Activated CD4-positive, alpha-beta T cell treated with anti-CD3 and anti-CD28 coated beads, Interleukin-2, Interleukin-4, amounts not matched to agents 100 ng/mL and 50 ng/mL, durations not matched to agents 16 hours and 8 hours (primary cell): Measurements from ENCODE around the gene MYCN.

Source experiments
- DNase-seq: peaks from one replicate; pipeline ENCODE4 v3.0.0-alpha.2; 2020; ENCODE audit warnings: low spot score

MYCN gene

DNA sequence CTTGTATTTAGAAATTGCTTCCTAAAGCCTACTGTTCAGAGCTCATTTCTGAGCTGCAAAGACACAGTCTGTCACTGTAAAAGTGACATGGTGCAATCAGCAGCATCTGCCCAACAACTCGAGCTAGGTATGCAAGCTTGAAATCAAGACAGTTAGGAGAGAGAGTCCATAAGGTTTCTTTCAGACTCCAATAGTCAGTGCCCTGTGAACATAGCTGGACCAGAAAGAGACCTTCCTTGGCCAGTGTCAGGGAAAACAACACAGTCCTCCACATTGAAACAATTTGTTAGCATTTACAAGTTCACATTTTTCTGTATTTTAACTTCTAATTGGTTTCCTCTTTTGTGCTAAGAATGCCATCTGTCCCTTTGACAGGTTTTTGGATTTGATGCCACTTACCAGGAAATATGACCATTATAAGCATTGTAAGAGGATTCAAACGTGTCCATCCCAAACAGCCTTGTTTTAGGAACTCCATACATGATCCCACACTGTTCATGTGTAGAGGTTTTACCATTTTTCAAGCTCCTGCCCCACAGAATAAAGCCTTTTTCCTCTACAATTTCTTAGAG lies 8.9 kb upstream of the MYCN start:
- no peak for DNase-seq

DNA sequence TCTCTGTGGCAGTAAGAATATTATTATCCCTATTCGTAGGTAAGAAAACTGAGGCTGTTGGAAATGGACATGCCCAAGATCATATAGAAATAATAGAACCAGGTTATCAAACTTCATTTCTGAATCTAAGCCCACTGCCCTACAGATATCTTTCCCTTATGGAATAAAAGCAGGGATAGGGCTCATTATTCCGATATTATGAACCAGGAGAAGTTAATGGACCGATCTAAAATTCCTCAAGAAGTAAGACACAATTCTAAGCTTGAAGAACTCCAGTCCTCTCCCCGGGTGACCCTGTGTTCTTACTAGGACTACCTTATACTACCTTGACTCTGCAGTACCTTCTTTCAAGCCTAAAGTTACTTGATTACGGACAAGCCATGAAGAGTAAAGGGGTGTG lies 8.4 kb upstream of the MYCN start:
- DNase-seq: no peak

DNA sequence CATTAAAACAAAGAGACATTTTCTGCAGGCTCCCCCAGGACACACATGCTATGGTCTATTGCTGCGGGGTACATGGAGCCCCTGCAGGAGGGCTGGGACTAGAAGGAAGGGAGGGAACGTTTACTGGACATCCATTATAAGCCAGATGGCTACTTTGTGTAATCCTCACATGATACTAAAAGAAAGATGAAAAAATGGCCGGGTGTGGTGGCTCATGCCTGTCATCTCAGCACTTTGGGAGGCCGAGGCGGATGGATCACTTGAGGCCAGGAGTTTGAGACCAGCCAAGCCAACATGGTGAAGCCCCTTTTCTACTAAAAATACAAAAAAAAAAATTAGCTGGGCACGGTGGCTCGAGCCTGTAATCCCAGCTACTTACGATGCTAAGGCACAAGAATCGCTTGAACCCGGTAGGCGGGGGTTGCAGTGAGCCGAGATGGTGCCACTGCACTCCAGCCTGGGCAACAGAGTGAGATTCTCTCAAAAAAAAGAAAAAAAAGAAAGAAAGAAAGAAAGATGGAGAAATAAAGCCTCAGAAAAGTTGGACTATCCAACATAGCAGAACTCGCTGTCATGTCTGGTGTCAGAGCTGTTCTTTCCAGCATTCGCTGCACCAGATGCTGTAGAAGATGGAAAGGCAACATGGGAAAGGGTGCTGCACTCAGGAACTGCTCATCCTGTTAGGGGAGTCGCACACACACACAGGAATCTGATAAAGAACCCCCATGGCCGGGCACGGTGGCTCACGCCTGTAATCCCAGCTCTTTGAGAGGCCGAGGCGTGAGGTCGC lies 7.8 kb upstream of the MYCN start:
- no peak for DNase-seq

DNA sequence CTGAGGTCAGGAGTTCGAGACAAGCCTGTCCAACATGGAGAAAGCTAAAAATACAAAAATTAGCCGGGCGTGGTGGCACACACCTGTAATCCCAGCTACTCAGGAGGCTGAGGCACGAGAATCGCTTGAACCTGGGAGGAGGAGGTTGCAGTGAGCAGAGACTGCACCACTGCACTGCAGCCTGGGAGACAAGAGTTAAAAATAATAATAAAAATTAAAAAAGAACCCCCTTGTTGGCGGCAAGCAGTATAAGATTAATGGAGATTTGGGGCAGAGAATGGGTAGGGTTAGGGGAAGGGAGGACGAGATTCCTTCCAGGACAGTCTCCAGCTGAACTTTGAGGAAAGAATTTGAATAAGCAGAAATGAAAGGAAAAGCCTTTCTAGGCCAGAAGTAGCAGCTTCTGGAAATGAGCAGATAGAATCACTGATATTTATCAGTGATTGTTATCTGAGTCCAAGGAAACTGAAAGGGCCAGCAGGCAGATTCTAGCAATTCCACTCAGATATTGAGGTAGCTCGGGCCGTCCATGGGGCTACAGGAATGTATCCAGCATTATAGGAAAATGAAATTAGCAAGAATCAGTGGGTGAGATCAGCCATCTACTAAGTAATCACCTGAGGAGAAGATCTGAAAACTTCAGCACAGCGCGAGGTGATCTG lies 7.0 kb upstream of the MYCN start:
- DNase-seq: no peak

DNA sequence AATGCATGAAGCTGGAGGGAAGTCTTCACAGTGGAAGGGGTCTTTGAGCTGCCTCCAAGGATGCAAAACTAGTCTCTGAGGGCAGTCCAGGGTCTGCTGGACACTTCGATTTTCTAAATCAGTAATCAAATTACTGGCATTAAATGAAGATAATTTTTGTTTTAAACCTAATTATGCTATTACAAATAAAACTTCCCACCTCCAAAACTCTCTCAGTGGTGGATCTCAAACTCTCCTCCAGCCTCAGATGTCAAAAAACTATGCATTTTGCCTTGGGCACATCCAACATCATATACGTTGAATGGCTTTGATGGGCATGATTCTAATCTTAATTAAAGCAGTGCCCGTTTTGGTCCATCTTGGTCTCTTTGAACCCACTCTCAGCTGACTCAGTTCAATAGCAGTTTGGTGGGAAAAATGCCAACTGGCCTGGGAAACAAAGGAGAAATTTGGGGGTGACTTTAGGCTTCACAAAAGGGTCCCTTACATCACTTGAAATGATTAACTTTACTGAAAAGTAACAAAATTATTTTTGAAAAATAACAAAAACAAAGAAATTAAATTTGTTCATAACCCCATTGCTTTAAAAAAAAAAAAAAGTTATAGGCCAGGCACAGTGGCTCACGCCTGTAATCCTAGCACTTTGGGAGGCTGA lies 5.9 kb upstream of the MYCN start:
- no peak for DNase-seq

DNA sequence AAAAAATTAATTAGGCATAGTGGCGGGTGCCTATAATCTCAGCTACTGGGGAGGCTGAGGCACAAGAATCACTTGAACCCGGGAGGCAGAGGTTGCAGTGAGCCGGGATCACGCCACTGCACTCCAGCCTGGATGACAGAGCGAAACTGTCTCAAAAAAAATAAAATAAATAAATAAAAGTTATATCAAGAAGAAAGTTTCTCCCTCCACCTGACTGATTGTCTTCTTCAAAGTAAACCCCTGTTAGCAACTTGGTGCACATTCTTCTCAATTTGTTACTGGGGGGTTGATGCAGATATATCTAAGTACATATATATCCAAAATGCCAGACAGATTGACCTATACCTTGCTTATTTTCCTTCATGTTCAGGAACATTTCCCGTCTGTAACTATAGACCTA lies 5.2 kb upstream of the MYCN start:
- DNase-seq: no peak

DNA sequence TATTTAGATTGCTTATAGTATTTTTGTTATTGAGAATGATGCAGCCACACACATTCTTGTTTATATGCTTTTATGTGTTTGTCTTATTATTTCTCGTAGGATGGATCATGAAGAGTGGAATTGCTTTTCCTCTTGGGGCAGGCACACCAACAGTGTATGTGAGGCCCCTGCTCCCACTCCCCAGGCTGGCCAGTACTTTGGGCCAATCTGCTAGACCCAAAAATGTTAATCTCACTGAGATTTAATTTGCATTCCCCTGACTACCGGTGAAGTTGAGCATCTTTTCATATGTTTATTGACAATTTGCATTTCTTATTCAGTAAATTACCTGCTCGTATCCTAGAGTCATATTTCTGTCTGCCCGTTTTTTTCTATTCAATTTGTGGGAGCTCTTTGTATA lies 4.7 kb upstream of the MYCN start:
- DNase-seq: no peak

DNA sequence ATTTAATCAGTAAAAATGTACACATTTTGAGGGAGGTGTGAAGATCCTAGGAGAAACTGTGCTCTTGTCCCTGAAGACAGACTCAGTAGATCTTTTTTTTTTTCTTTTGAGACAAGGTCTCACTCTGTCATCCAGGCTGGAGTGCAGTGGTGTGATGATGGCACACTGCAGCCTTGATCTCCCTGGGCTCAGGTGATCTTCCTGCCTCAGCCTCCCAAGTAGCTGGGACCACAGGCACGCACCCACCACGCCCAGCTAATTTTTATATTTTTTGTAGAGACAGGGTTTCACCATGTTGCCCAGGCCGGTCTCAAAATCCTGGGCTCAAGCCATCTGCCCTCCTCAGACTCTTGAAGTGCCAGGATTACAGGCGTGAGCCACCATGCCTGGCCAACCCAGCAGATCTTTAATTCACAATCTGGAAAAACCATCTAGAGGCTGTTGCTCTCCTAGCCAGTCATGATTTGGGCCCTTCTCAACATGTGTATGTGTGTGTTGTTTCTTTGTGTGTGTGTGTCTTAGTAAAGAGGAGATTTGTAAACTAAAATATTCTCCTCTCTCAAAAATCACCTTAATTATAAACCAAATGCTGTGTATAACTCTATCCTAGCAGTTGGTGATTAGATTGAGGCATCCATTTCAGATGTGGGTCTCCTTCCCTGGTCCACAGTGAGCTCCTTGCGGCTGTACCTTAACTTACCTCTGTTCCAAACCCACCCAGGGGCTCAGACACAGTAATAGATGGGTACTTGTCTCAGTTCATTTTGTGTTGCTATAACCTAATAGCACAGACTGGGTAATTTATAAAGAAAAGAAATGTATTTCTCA lies 3.9 kb upstream of the MYCN start:
- DNase-seq: no peak

DNA sequence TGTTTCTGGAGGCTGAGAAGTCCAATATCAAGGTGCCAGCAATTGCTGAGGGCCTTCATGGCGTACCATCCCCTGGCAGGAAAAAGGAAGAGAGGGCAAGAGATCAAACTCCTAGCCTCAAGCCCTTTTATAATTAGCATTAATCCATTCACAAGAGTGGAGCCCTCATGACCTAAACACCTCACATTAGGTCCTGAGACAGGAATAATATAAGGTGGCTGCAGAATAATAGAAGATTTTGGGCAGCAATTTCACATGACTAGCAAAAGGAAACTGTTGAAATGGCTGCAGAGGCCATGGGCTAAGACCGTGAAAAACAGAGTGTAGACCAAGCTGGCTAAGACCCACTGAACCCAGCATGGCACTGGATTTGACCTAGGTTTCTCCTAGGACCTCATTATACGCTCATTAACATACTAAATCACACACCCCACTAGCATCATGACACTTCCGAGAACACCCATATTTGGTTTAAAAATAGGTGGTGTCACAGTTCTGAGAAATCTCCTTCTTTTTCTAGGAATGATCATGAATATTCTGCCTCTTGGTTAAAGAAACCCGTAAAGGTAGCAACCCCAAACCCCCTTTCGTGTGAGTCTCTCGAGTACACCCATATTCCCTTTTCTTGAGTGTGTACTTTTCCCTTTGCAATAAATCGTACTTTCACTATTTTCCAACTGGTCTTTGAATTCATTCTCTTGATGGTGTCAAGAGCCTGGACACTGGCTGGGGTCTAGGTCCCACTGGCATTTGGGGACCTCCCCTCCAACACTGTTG lies 3.1 kb upstream of the MYCN start:
- DNase-seq: no peak

DNA sequence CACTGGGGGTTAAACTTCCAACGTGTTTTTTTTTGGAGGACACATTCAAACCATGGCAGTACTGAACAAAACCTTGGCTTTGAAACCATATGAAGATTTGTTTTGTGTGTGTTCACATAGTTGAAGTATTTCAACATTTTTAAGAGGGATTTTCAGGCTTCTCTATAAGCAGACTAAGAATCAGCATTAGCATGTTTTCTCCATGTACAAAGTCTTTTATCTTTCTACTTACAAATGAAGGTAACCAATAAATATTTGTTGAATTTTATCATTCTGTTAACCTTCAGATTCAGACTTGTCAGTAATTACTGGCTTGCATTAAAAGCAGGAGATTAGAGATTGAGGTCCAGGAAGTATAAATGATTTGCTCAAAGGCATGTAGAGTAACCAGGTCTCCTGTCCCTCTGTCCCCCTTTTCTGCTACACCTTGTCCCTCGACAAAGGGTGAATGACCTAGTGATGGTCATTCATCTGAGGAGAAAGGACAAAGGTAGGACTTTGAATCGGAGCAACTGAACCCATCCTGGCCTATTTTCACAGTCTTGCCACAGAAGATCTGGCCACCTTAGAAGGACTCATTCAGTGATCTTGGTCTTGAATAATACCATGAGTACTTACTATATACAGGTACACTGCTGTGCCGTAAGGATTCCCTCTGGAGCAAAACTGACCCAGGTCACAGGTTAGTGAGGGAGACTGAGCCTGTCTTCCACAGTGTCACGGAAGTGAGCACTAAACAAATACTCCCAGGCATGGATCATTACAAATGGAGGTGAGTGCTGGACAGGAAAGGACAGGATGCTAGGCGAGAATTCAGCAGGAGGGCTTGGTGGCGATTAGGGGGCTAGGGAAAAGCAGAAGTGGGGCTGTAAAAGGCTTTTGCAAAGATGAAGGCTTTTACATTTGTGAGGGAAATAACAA lies 2.2 kb upstream of the MYCN start:
- no peak for DNase-seq

DNA sequence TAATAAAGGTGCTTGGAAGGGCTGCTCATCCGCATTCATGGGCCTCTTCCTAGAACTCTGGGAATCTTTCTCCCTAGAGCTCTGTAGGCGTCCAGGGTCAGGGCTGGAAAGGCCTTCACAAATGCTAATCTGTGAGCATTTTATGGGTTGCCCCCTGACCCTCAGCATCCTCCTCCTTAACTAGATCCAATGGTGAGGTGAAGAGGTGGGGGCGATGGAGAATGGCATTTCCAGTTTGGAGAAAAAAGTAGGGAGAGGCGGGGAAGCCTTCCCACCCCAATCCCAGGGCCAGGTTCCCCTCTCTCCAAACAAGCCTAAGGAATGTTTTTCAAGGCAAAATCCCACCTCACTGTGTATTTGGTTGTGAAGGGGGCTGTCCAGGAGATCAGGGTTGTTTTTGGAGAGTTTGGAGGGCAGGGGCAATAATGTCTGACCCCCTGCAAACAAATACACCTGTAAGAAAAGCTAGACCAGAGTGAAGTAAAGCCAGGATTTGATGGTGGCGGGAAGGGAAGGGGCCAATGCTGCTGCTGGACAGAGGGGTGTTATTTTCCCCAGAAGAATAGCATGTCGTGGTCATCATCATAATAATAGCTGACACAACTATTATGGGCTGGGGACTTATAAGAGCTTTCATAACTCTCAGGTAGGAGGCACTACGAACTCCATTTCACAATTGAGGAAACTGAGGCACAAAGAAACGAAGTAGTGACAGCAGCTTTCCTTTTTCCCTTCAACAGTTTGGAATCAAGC lies 1.4 kb upstream of the MYCN start:
- DNase-seq: no peak

DNA sequence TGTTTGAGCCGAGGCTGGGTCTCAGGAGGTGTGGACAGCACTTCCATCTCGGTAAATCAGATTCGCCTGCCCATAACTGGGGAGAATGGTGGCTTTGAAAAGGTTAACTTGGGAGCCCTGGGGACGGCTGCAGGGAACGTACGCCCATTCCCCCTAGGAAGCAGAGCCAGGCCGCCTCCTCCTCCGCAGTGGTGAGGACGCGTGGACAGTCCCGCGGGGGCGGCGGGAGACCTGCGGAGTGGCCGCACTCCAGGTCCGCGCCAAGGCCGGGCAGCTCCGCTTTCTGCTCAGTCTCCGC lies 845 bp upstream of the MYCN start:
- no peak for DNase-seq

DNA sequence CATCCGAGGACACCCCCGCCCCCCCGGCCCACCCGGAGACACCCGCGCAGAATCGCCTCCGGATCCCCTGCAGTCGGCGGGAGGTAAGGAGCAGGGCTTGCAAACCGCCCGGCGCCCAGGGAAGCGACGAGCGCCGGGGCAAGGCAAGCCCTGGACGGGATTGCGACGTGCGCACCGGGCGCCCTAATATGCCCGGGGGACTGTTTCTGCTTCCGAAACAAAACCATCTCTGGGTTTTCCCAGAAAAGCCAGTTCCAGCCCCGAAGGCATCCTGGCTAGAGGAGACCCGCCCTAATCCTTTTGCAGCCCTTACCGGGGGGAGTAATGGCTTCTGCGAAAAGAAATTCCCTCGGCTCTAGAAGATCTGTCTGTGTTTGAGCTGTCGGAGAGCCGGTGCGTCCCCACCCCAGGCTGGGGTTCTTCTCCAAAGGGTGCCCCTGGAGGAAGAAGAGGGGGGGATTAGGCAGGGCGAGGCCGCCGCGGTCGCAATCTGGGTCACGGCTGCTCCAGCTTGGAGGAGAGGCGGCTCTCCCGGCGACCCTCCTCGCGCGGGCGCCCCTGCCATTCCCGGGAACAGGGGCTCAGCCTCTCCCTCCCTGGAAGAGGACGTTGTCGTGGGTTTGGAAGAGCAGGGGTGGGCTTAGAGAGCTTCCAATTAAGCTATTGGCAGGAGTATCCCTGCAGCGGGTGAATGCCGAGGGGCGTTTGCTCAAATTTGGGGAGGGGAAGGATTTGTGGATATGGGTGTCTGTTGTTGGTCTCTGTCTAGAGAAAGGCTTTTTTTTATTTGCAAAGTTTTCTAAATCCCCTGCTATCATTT lies 521 bp downstream of the MYCN start:
- no peak for DNase-seq

DNA sequence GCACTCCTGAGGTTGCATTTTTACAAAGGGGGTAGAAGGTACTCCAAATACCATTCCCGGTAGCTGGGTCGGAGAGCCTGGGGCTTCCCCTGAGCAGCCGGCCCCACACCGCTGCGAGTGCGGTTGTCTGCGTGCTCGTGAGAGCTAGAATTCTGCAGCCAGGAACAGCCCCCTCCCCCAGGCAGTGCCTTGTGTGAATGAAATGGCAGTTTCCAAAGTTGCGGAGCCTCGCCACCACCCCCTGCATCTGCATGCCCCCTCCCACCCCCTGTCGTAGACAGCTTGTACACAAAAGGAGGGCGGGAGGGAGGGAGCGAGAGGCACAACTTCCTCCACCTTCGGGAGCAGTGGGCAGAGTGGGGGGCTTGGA lies 1.1 kb downstream of the MYCN start:
- DNase-seq: no peak

DNA sequence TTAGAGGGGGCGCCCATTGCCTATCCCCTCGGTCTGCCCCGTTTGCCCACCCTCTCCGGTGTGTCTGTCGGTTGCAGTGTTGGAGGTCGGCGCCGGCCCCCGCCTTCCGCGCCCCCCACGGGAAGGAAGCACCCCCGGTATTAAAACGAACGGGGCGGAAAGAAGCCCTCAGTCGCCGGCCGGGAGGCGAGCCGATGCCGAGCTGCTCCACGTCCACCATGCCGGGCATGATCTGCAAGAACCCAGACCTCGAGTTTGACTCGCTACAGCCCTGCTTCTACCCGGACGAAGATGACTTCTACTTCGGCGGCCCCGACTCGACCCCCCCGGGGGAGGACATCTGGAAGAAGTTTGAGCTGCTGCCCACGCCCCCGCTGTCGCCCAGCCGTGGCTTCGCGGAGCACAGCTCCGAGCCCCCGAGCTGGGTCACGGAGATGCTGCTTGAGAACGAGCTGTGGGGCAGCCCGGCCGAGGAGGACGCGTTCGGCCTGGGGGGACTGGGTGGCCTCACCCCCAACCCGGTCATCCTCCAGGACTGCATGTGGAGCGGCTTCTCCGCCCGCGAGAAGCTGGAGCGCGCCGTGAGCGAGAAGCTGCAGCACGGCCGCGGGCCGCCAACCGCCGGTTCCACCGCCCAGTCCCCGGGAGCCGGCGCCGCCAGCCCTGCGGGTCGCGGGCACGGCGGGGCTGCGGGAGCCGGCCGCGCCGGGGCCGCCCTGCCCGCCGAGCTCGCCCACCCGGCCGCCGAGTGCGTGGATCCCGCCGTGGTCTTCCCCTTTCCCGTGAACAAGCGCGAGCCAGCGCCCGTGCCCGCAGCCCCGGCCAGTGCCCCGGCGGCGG lies 1.7 kb downstream of the MYCN start:
- no peak for DNase-seq

DNA sequence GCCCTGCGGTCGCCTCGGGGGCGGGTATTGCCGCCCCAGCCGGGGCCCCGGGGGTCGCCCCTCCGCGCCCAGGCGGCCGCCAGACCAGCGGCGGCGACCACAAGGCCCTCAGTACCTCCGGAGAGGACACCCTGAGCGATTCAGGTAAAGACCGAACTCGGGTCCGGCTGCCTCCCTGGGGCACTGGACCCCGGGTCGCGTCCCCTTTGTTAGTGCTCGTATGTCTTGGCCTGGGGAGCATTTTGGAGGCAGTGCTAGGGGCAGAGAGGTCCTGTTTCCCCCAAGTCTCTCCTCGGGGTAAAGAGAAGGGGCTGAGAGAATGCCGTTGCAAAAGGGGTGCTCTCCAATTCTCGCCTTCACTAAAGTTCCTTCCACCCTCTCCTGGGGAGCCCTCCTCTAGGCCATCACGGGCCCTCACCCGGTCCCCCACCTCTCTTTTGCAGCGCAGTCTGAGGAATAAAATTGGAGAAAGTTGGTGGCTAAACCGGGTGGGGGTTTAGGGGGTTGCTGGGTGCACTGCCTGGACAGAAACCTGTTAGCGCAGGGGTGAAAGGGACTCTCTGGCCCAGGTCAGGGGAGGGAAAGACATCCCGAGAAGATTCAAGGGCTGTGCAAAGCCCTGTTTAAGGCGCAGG lies 2.5 kb downstream of the MYCN start:
- DNase-seq: no peak
